Endodermal cell (in vitro differentiated cells): ENCODE data around the gene SOCS1. TPM values are rescaled to one million over a fixed set of nuclear protein-coding genes. Genes with fewer than 3 reads are reported as not detected.

Experiments used
- DNase-seq: peaks from one replicate; pipeline ENCODE4 v3.0.0-alpha.2; 2017
- H3K27ac ChIP-seq: 2 replicates; pipeline ENCODE4 v1.5.1; 2013; ENCODE audit warnings: mild to moderate bottlenecking, low read depth, low read length, moderate library complexity
- H3K27me3 ChIP-seq: 2 replicates; pipeline ENCODE4 v1.6.1; 2013; ENCODE audit warnings: mild to moderate bottlenecking, low read length, moderate library complexity; ENCODE audit not compliant: insufficient read depth, control insufficient read depth, poor library complexity, severe bottlenecking
- H3K36me3 ChIP-seq: 2 replicates; pipeline ENCODE4 v1.7.0; 2013; ENCODE audit warnings: mild to moderate bottlenecking, low read length, moderate library complexity; ENCODE audit not compliant: control insufficient read depth, insufficient read depth
- H3K4me1 ChIP-seq: one replicate; pipeline ENCODE4 v1.7.0; 2013; ENCODE audit warnings: low read length; ENCODE audit not compliant: control insufficient read depth, insufficient read depth
- H3K4me3 ChIP-seq: 2 replicates; pipeline ENCODE4 v1.5.1; 2013; ENCODE audit warnings: mild to moderate bottlenecking, low read length, moderate library complexity
- H3K9ac ChIP-seq: 2 replicates; pipeline ENCODE4 v1.6.1; 2013; ENCODE audit warnings: mild to moderate bottlenecking, low read length, moderate library complexity; ENCODE audit not compliant: poor library complexity, severe bottlenecking; ENCODE audit errors: extremely low read depth
- H3K9me3 ChIP-seq: 2 replicates; pipeline ENCODE4 v1.6.1; 2013; ENCODE audit warnings: mild to moderate bottlenecking, low read length, moderate library complexity; ENCODE audit not compliant: control insufficient read depth
- H3K27ac Mint-ChIP-seq: 2 replicates; pipeline ENCODE4 v1.8.0; 2020; ENCODE audit warnings: mixed read lengths
- H3K27me3 Mint-ChIP-seq: 2 replicates; pipeline ENCODE4 v1.8.0; 2021; ENCODE audit warnings: mild to moderate bottlenecking, mixed read lengths; ENCODE audit not compliant: insufficient read depth
- H3K36me3 Mint-ChIP-seq: 2 replicates; pipeline ENCODE4 v1.8.0; 2020; ENCODE audit warnings: low read depth, mixed read lengths
- H3K4me1 Mint-ChIP-seq: 2 replicates; pipeline ENCODE4 v1.8.0; 2020; ENCODE audit warnings: mixed read lengths
- H3K4me3 Mint-ChIP-seq: 2 replicates; pipeline ENCODE4 v1.8.0; 2020; ENCODE audit warnings: mild to moderate bottlenecking, moderate library complexity, mixed read lengths
- H3K9me3 Mint-ChIP-seq: 2 replicates; pipeline ENCODE4 v1.8.0; 2020; ENCODE audit warnings: mild to moderate bottlenecking, mixed read lengths
- WGBS, 2 experiments: methylation state at CpG; one replicate each; pipeline versions ENCODE4 v1.1.5 to v1.1.7; 2013; ENCODE audit warnings: missing lambda C conversion rate in 2 of 2, mixed read lengths in 1 of 2; ENCODE audit not compliant: insufficient coverage in 1 of 2, insufficient read length in 1 of 2; 5-methylcytosine and 5-hydroxymethylcytosine counted together
- long read RNA-seq, 4 experiments: library from polyadenylated mRNA in 2 of 4; library from RNA in 1 of 4; library from capped mRNA in 1 of 4; stranded (forward) in 3 of 4; unstranded in 1 of 4; transcript quantifications; one replicate each; pipeline ENCODE4 v2.0.0, GENCODE V29; 2020 to 2021; ENCODE audit warnings: inconsistent platforms in 1 of 4
- polyA plus RNA-seq, 2 experiments: library from polyadenylated mRNA; stranded (reverse); fragments of 50-300 nt; gene quantifications; one replicate each; pipeline ENCODE4 v1.2.3, GENCODE V29; 2013
- total RNA-seq, 2 donors: library from RNA; stranded (reverse); fragmentation: NEBNext Ultra II Directional in 1 of 2; extraction: Animal tissue kit (Norgen Biotek cat#: 25700) in 1 of 2; gene quantifications; 2 replicates in 1 of 2; 3 replicates in 1 of 2; pipeline ENCODE4 v1.2.1, GENCODE V29; 2021
- TF ChIP-seq, protein P1 (sequence below): fragments of 200-600 bp; sonication (generic); conservative IDR thresholded peaks from 2 replicates; pipeline ENCODE4 v1.5.0; 2021; ENCODE audit warnings: antibody characterized with exemption, mild to moderate bottlenecking

SOCS1 gene
- 1 to 10 TPM; 5.6 to 7.2 TPM for total RNA-seq
- 4.8 TPM for polyA plus RNA-seq (2013, experiment 1 of 2)
- polyA plus RNA-seq (2013, experiment 2 of 2) = 4.1 TPM
- long read RNA-seq, experiment 1, transcript SOCS1-201 (2 exons, 1,225 nt) = major isoform, 6 of 8 reads
- long read RNA-seq, experiment 1, partial matches to known transcripts = 0 of 8 reads
- long read RNA-seq, experiment 1, other reads (novel, unspliced or antisense) = 0 of 8 reads
- long read RNA-seq, experiment 2, transcript SOCS1-201 (2 exons, 1,225 nt) = major isoform, 5 of 6 reads
- long read RNA-seq, experiment 2, partial matches to known transcripts = 0 of 6 reads
- long read RNA-seq, experiment 2, other reads (novel, unspliced or antisense) = 0 of 6 reads
- long read RNA-seq, experiment 3, partial matches to known transcripts = 0 of 1 reads
- long read RNA-seq, experiment 3, other reads (novel, unspliced or antisense) = 0 of 1 reads
- long read RNA-seq, experiment 4 = 0 reads

DNA sequence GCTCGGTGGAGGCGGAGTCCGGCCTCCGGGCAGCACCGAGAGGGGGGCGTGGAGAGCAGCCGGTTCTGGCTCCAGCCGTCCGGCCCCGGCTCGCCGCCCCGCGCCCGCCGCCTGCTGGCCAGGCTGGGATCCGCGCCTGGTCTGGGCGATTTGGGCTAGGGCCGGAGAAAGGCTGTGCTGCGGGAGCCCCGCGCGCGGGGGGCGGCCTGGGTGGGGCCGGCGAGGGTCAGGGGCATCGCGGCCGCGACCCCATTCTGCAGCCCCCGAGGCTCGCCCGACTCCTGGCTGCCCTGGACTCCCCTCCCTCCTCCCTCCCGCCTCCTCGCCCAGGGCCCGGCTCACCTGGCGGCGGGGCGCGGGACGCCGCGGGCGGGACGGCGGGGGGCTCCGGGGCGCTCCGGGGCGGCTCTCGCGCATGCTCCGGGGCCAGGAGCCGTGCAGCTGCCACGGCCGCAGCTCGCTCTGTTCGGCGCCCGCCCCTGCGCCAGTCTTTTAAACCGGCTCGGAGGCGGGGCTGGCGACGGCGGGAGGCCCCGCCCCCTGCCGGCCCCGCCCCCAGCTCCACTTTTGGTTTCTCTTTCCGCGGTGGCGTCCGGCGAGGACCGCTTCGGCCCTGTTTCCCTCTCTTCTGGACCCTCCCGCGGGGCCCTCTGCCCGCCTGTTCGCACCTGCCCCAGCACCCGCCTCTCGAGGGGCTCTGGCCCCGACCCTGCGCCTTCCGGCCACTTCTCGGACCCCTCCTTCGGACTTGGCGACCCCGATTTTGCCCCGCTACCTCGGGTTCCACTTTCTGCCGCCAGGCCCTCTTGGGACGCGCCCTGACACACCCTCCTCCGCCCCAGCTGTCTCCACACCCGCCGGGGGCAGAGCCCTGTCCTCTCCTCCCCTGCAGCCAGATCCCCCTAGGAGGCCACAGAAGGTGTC lies at the start of gene SOCS1:
SOCS1 (minus strand) TSS at position 468 of the 924 bp plus-strand sequence. CDS start 726 bp downstream, outside the sequence.
- Histone ChIP-seq H3K4me1 (no peaks in the 10 kb centered on the region), H3K36me3 (no peaks in the 10 kb centered on the region), H3K27ac (peak within 1 kb of the TSS; percentile 36), H3K9me3 (no peaks in the 10 kb centered on the region), H3K9ac (peak within 1 kb of the TSS; percentile 84), H3K4me3 (peak within 1 kb of the TSS; percentile 83), H3K27me3 (no peaks in the 10 kb centered on the region)
- Mint-ChIP-seq H3K27me3 (peaks cover 6% of the 10 kb centered on the region), H3K9me3 (no peaks in the 10 kb centered on the region), H3K27ac (peak within 1 kb of the TSS; percentile 94), H3K4me1 (peaks cover 4% of the 10 kb centered on the region), H3K4me3 (peak within 1 kb of the TSS; percentile 81), H3K36me3 (no peaks in the 10 kb centered on the region)
- WGBS, 2 experiments = 0% methylated on average over 28 to 100 of the region's 100 CpGs
- TF ChIP-seq, protein P1, sequence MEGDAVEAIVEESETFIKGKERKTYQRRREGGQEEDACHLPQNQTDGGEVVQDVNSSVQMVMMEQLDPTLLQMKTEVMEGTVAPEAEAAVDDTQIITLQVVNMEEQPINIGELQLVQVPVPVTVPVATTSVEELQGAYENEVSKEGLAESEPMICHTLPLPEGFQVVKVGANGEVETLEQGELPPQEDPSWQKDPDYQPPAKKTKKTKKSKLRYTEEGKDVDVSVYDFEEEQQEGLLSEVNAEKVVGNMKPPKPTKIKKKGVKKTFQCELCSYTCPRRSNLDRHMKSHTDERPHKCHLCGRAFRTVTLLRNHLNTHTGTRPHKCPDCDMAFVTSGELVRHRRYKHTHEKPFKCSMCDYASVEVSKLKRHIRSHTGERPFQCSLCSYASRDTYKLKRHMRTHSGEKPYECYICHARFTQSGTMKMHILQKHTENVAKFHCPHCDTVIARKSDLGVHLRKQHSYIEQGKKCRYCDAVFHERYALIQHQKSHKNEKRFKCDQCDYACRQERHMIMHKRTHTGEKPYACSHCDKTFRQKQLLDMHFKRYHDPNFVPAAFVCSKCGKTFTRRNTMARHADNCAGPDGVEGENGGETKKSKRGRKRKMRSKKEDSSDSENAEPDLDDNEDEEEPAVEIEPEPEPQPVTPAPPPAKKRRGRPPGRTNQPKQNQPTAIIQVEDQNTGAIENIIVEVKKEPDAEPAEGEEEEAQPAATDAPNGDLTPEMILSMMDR = peak; percentile 99
- DNase-seq = peak; percentile 96

- Histone ChIP-seq H3K27me3 (no peaks in the 10 kb centered on the region), H3K27ac (no peak overlapping the region), H3K36me3 (no peaks in the 10 kb centered on the region), H3K9me3 (no peaks in the 10 kb centered on the region), H3K4me3 (no peak overlapping the region), H3K4me1 (no peaks in the 10 kb centered on the region), H3K9ac (no peak overlapping the region)
- WGBS, 2 experiments = 89 to 95% methylated on average over 14 to 18 of the region's 18 CpGs
- H3K27me3 Mint-ChIP-seq = peaks cover 4% of the 10 kb centered on the region
- H3K36me3 Mint-ChIP-seq = no peaks in the 10 kb centered on the region
- H3K27ac Mint-ChIP-seq = no peak overlapping the region
- H3K4me1 Mint-ChIP-seq = peaks cover 6% of the 10 kb centered on the region
- TF ChIP-seq, protein P1 = no peak
- H3K4me3 Mint-ChIP-seq = no peak overlapping the region
- no peak for DNase-seq
- no peaks in the 10 kb centered on the region for H3K9me3 Mint-ChIP-seq
Measured at GRCh38 chr16:11303405-11304138, 47.6 kb upstream of the SOCS1 start.

DNA sequence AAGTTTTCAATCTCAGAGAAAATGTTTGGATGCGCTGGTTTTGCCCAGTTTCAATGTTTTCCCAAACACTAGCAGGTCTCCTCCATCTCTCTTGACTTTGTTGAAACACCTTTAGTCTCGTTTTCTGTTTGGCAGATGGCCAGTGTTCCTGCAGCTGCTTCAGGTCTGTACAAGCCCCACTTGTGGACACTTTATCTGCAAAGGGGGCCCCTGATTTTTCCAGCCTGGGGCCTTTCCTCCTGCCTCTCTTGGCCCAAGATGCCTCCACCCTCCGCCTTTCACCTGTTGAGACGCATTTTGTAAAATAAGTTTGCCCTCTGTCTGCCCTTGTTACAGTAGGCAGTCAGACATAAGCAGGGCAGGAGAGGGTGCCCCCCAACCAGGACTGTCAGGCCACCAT lies 47.0 kb upstream of the SOCS1 start:
- no peaks in the 10 kb centered on the region for H3K36me3 Mint-ChIP-seq
- Histone ChIP-seq H3K9ac (no peak overlapping the region), H3K9me3 (no peaks in the 10 kb centered on the region), H3K36me3 (no peaks in the 10 kb centered on the region), H3K4me3 (no peak overlapping the region), H3K4me1 (no peaks in the 10 kb centered on the region), H3K27ac (no peak overlapping the region), H3K27me3 (no peaks in the 10 kb centered on the region)
- peaks cover 4% of the 10 kb centered on the region for H3K27me3 Mint-ChIP-seq
- peaks cover 7% of the 10 kb centered on the region for H3K4me1 Mint-ChIP-seq
- WGBS, 2 experiments = 97 to 99% methylated on average over 4 of the region's 4 CpGs
- H3K27ac Mint-ChIP-seq = no peak overlapping the region
- TF ChIP-seq, protein P1 = no peak
- DNase-seq = no peak
- no peaks in the 10 kb centered on the region for H3K9me3 Mint-ChIP-seq
- H3K4me3 Mint-ChIP-seq = no peak overlapping the region
